GM18505 (cell line): ENCODE measurements around the gene ATPAF1.

Source experiments
- ATAC-seq: cut with Tn5 transposase; IDR thresholded peaks from one replicate; pipeline ENCODE4 v1.9.1; 2021; ENCODE audit not compliant: unreplicated experiment
- POLR2A ChIP-seq: IDR thresholded peaks from 4 replicates; pipeline ENCODE4 v1.6.1; 2011; ENCODE audit warnings: borderline replicate concordance; ENCODE audit not compliant: insufficient read depth, insufficient read length; ENCODE audit errors: extremely low read depth

Gene ATPAF1

DNA sequence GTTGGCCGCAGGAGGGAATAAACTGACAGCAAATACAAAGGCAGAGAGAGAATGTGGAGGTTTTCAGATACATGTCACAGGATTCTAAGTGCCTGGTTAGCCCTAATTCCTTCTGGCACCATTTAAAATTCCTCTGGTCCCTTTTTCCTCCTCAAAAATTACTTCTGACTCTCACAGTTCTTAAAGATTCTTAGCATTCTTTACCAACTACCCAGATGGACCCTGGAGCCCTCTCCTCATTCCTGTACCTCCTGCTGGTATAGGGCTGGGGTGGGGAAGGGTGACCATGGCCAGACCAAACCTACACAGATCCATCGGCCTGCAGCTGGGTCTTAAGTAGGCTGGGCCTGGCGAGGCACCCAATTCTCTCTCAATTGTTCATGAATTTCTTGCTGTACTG, 71.3 kb downstream of the ATPAF1 start:
- no peak for TF ChIP-seq POLR2A
- no peak for ATAC-seq

DNA sequence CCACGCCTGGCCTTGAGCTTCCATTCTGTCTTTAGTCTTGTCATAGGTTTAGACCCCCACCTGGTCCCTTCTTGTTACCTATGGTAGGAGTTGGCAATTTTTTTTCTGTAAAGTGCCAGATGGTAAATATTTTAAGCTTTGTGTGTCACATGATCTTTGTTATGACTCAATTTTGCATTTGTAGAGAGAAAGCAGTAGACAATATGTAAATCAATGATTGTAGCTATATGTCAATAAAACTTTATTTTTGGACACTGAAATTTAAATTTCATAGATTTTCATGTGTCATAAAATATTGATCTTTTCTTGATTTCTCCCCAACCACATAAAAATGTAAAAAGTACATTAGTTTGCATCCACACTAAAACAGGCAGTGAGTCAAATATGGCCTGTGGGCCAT, 72.1 kb downstream of the ATPAF1 start:
- ATAC-seq: no peak

DNA sequence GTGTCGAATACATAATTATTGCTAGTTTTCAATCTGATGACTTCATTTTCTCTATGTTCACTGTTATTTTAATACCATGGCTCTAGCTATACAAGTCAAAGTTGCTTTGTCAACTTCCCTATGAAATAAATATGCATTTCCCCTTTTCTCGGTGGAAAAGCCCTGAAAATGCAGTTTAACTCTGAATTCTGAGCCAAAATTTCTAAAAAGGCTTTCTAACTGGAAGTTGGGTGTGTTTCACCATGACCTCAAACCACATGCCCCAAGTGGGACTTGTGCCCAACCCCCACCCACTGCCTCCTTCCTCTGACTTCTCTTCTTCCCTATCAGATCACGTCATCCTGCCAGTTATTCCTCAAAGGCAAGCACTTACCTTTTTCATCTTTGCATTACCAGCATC, 73.0 kb downstream of the ATPAF1 start:
- no peak for TF ChIP-seq POLR2A
- no peak for ATAC-seq

More for the DNA sequence above, 72.1 kb downstream of the ATPAF1 start:
- no peak for TF ChIP-seq POLR2A

DNA sequence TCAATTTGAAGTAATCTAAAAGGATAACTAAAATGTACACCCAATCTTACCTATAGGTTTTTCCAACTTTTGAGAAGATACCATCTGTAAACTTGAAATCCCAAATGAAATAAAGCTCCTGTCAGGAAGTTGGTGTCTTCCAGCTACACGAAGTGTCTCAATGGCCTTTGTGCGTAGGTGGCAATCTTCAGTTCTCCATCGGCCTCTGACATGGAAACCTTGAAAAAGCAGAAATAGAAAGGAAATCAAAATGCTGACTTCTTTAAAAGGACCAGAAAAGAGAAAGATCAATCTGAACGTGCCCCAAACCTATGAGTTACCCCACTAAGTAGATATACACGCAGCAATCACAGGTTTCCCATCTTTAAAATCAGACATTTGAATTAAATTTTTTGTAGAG, 74.1 kb downstream of the ATPAF1 start:
- no peak for TF ChIP-seq POLR2A
- no peak for ATAC-seq

DNA sequence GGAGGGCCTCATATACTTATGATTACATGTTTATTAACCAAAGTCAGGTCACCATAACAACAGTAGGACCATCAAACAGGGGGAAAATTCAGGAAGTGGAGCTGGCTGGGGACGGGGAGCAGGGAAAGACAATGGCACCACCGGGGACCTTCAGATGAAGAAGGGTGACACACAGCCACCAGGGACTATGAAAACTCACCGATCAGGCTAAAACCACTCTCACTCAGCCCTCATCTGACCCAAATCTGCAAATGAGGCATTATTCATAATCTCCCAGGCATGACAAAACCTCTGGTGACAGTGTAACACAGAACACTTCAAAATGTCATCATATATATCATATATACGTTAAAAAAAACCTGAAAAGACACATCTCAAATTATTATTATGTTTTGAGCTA, 75.3 kb downstream of the ATPAF1 start:
- TF ChIP-seq POLR2A: no peak
- no peak for ATAC-seq

DNA sequence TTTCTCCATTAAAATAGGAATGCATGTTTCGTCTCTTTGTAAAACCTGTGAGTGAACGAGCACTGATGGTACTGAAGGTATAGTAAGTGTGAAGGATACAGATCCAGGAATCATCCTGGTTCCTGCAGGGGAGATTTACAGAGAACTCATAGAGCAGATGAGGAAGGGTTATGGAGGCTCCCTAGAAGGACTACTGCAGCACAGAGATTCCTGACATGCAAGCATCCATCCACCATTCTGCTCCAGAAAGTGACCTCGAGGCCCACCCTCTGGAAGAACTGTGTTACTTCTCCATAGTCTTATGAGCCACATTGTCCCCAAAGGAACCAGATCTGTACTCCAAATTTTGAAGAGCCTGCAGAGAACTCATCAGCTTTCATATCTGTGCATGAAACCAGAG, 78.6 kb downstream of the ATPAF1 start:
- no peak for TF ChIP-seq POLR2A
- no peak for ATAC-seq

DNA sequence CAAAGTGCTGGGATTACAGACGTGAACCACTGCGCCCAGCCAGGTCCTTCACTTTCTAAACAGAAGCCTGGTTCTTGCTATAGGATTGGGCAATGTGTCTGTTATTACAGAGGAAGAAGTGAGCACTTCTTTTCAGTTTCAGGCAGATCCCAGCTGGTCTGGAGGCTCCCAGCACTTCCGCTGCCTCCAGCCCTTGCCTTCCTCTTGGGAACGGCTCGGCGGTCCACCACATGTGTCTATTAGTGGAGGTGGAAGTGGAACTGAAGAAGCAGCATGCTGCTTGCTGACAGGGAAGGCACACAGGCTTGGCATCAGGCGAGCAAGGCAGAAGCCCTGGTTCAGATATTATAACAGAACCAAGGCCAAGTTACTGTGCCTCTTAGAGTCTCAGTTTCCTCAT, 81.1 kb downstream of the ATPAF1 start:
- ATAC-seq: no peak
- no peak for TF ChIP-seq POLR2A

DNA sequence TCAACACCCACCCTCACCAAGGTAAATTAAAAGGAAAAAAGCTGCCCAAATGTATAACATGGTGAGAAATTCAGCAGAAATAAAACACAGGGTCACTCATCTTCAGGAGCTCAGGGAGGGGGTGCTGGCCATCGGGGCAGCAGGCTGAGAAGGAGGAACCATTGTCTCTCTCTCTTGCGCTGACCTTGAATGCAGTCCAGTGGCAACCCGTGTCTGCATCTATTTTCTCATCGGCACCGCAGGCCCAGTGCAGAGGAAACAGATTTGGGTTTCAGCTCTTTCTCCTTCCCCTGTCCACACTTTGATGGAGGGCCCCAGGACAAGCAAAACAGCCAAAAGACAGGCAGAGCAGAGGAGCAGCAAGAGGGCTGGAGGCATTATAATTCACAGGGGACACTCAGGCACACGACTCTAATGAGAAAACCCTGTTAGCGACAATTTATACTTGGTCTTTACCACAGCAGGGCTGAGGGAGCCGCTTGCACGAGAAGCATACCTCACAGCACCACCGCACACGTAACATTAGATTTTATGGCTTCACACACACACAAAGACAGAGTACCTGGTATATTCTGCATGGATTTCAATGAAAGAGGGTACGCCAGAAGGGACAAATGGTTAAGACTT, 82.7 kb downstream of the ATPAF1 start:
- TF ChIP-seq POLR2A: no peak
- ATAC-seq: no peak

DNA sequence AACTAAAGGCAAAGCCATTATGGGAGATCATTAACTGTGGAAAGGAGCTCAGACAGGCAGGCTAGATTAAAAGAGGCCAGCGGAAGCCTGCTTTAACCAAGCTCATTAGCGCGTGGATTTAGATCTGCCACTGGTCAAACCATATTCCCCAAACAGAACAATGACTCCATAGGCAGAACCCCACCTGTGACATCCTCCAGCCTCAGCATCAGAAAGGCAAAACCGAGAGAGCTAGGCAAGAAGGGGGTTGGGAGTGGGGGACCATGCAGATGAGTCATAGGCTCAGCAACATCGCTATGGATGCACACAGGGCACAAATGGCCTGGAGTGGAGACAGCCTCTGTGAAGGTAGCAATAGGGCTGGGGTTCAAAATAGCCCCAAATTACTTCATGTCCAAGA, 84.7 kb downstream of the ATPAF1 start:
- TF ChIP-seq POLR2A: no peak
- no peak for ATAC-seq

DNA sequence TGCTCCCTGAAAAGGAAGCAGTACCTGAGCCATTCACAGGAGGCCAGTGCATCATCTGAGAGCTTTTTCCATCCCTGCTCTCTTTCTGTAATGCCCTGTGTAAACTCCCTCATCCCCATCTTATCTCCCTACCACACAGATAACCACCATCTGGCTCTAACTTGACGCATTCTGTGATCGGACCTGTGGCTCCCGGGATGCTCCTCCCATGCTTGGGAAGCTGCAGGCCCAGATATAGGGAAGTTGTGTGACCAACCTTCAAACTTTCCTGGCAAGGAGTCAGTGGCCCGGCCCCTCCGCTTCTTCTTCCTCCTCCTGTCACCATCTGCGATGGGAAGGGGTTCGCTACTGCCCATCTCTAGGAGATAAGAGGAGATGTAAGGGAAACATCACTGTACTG, 85.2 kb downstream of the ATPAF1 start:
- no peak for ATAC-seq
- no peak for TF ChIP-seq POLR2A
